Astrocyte (in vitro differentiated cells and primary cell): ENCODE measurements around the gene FDX2. TPM values are rescaled to one million over a fixed set of nuclear protein-coding genes. Genes with fewer than 3 reads are reported as not detected.
A peak's percentile ranks its signal among the peaks of the same experiment; 100 is the strongest.

Experiments
- DNase-seq: peaks from one replicate; pipeline ENCODE4 v3.0.0-alpha.2; 2010; ENCODE audit warnings: low read depth
- FAIRE-seq: peaks from 2 replicates; lab custom pipeline; 2011; peaks lifted over from hg19 to GRCh38; lab: Jason Lieb, UNC
- H2AFZ ChIP-seq: 2 replicates; pipeline ENCODE4 v1.6.0; 2012; ENCODE audit warnings: low read depth, low read length, inconsistent platforms
- H3K27ac ChIP-seq: 2 replicates; pipeline ENCODE4 v1.5.1; 2011; ENCODE audit warnings: low read depth, low read length, inconsistent platforms
- H3K27me3 ChIP-seq: 2 replicates; pipeline ENCODE4 v1.6.0; 2011; ENCODE audit warnings: low read length, inconsistent platforms; ENCODE audit not compliant: insufficient read depth
- H3K36me3 ChIP-seq: 2 replicates; pipeline ENCODE4 v1.5.1; 2011; ENCODE audit warnings: low read length, inconsistent platforms; ENCODE audit not compliant: insufficient read depth
- H3K4me1 ChIP-seq: 2 replicates; pipeline ENCODE4 v1.5.1; 2011; ENCODE audit warnings: low read length, inconsistent platforms; ENCODE audit not compliant: insufficient read depth
- H3K4me2 ChIP-seq: 2 replicates; pipeline ENCODE4 v1.6.0; 2012; ENCODE audit warnings: low read length, inconsistent platforms
- H3K4me3 ChIP-seq: 2 replicates; pipeline ENCODE4 v1.5.1; 2011; ENCODE audit warnings: low read depth, mild to moderate bottlenecking, low read length, inconsistent platforms; ENCODE audit not compliant: insufficient read depth
- H3K79me2 ChIP-seq: 2 replicates; pipeline ENCODE4 v1.6.0; 2012; ENCODE audit warnings: mild to moderate bottlenecking, low read length, inconsistent platforms; ENCODE audit not compliant: insufficient read depth
- H3K9ac ChIP-seq: 2 replicates; pipeline ENCODE4 v1.6.0; 2012; ENCODE audit warnings: mild to moderate bottlenecking, low read length, inconsistent platforms
- H3K9me3 ChIP-seq: 2 replicates; pipeline ENCODE4 v1.5.1; 2012; ENCODE audit warnings: low read depth, mild to moderate bottlenecking, low read length, inconsistent platforms; ENCODE audit not compliant: insufficient read depth
- H4K20me1 ChIP-seq: 2 replicates; pipeline ENCODE4 v1.6.0; 2012; ENCODE audit warnings: low read length, inconsistent platforms; ENCODE audit not compliant: insufficient read depth
- H3K27ac Mint-ChIP-seq: one replicate; pipeline ENCODE4 v1.8.0; 2021; ENCODE audit warnings: mild to moderate bottlenecking, mixed read lengths; ENCODE audit not compliant: unreplicated experiment
- H3K27me3 Mint-ChIP-seq: one replicate; pipeline ENCODE4 v1.8.0; 2021; ENCODE audit warnings: low read depth, mixed read lengths; ENCODE audit not compliant: unreplicated experiment
- H3K36me3 Mint-ChIP-seq: one replicate; pipeline ENCODE4 v1.8.0; 2021; ENCODE audit warnings: low read depth, mixed read lengths; ENCODE audit not compliant: unreplicated experiment
- H3K4me1 Mint-ChIP-seq: one replicate; pipeline ENCODE4 v1.8.0; 2021; ENCODE audit warnings: low read depth, mixed read lengths; ENCODE audit not compliant: unreplicated experiment
- H3K4me3 Mint-ChIP-seq: one replicate; pipeline ENCODE4 v1.8.0; 2021; ENCODE audit warnings: mild to moderate bottlenecking, moderate library complexity, mixed read lengths; ENCODE audit not compliant: unreplicated experiment
- H3K9me3 Mint-ChIP-seq: one replicate; pipeline ENCODE4 v1.8.0; 2021; ENCODE audit warnings: mild to moderate bottlenecking, mixed read lengths; ENCODE audit not compliant: unreplicated experiment
- CTCF ChIP-seq: IDR thresholded peaks from 2 replicates; pipeline ENCODE4 v1.5.1; 2011; ENCODE audit warnings: low read depth, mild to moderate bottlenecking, inconsistent platforms, low read length, moderate library complexity; ENCODE audit not compliant: insufficient read depth
- EZH2 ChIP-seq: IDR thresholded peaks from 2 replicates; pipeline ENCODE4 v1.6.1; 2012; ENCODE audit warnings: mild to moderate bottlenecking, low read length, inconsistent platforms; ENCODE audit not compliant: insufficient read depth
- total RNA-seq: library from RNA; stranded (reverse); gene quantifications from 2 replicates; pipeline ENCODE4 v1.2.1, GENCODE V29; 2021

The FDX2 gene
- total RNA-seq, 1 donor from 2014 or later = 24.4 TPM

- peak overlapping the region; percentile 94 for H3K4me3 Mint-ChIP-seq
- Histone ChIP-seq H3K36me3 (peaks cover 6% of the 10 kb centered on the region), H3K9ac (peak overlapping the region; percentile 80), H3K27me3 (no peaks in the 10 kb centered on the region), H3K79me2 (peaks cover 6% of the 10 kb centered on the region), H3K27ac (no peak overlapping the region), H3K4me1 (no peaks in the 10 kb centered on the region), H3K4me2 (peak overlapping the region; percentile 85), H3K9me3 (no peaks in the 10 kb centered on the region), H2AFZ (no peak overlapping the region), H3K4me3 (no peak overlapping the region), H4K20me1 (no peaks in the 10 kb centered on the region)
- TF ChIP-seq CTCF (no peak), EZH2 (no peak)
- FAIRE-seq (no peak), DNase-seq (no peak)
- no peaks in the 10 kb centered on the region for H3K27me3 Mint-ChIP-seq
- peaks cover 6% of the 10 kb centered on the region for H3K4me1 Mint-ChIP-seq
- H3K9me3 Mint-ChIP-seq = no peaks in the 10 kb centered on the region
- peaks cover 5% of the 10 kb centered on the region for H3K36me3 Mint-ChIP-seq
- H3K27ac Mint-ChIP-seq = no peak overlapping the region
Measured at GRCh38 chr19:10316229-10317044, 622 bp upstream of the FDX2 start.

- H3K79me2 ChIP-seq = no peaks in the 10 kb centered on the region
- Mint-ChIP-seq H3K27me3 (no peaks in the 10 kb centered on the region), H3K9me3 (no peaks in the 10 kb centered on the region), H3K4me3 (no peak within 1 kb of the TSS), H3K4me1 (no peaks in the 10 kb centered on the region), H3K36me3 (peaks cover 2% of the 10 kb centered on the region), H3K27ac (no peak within 1 kb of the TSS)
- H3K9me3 ChIP-seq = no peaks in the 10 kb centered on the region
- H2AFZ ChIP-seq = no peak within 1 kb of the TSS
- H3K4me1 ChIP-seq = peaks cover 10% of the 10 kb centered on the region
- peaks cover 4% of the 10 kb centered on the region for H3K36me3 ChIP-seq
- no peaks in the 10 kb centered on the region for H3K27me3 ChIP-seq
- DNase-seq = no peak
- no peak within 1 kb of the TSS for H3K9ac ChIP-seq
- FAIRE-seq = no peak
- no peak within 1 kb of the TSS for H3K4me3 ChIP-seq
- H3K4me2 ChIP-seq = no peak within 1 kb of the TSS
- H4K20me1 ChIP-seq = no peaks in the 10 kb centered on the region
- TF ChIP-seq CTCF (no peak), EZH2 (no peak)
- no peak within 1 kb of the TSS for H3K27ac ChIP-seq
Measured at GRCh38 chr19:10309423-10309822, 6.4 kb downstream of the FDX2 start, which contains the start of gene ZGLP1. Gene ZGLP1, minus strand, starts transcription at chr19:10309815.

GRCh38 chr19:10306327-10306726 lies 9.5 kb downstream of the FDX2 start:
- H4K20me1 ChIP-seq = no peaks in the 10 kb centered on the region
- no peak overlapping the region for H3K9ac ChIP-seq
- no peak overlapping the region for H2AFZ ChIP-seq
- H3K79me2 ChIP-seq = no peaks in the 10 kb centered on the region
- FAIRE-seq (no peak), DNase-seq (no peak)
- no peak overlapping the region for H3K4me2 ChIP-seq
- Mint-ChIP-seq H3K9me3 (no peaks in the 10 kb centered on the region), H3K36me3 (peaks cover 7% of the 10 kb centered on the region), H3K4me3 (no peak overlapping the region), H3K27me3 (peaks cover 7% of the 10 kb centered on the region), H3K27ac (no peak overlapping the region), H3K4me1 (peaks cover 4% of the 10 kb centered on the region)
- no peaks in the 10 kb centered on the region for H3K9me3 ChIP-seq
- peaks cover 4% of the 10 kb centered on the region for H3K36me3 ChIP-seq
- H3K27ac ChIP-seq = no peak overlapping the region
- H3K27me3 ChIP-seq = no peaks in the 10 kb centered on the region
- TF ChIP-seq CTCF = no peak
- no peak for TF ChIP-seq EZH2
- peaks cover 15% of the 10 kb centered on the region for H3K4me1 ChIP-seq
- H3K4me3 ChIP-seq = no peak overlapping the region
